Raji (cell line): ENCODE measurements around the gene CAMLG.

Experiments
- POLR2A ChIP-seq: IDR thresholded peaks from 2 replicates; pipeline ENCODE4 v1.6.1; 2011; ENCODE audit warnings: low read depth, low read length, control low read depth; ENCODE audit not compliant: insufficient read depth

Gene CAMLG

GRCh38 chr5:134769206-134769605 lies 30.9 kb downstream of the CAMLG start:
- TF ChIP-seq POLR2A: no peak

GRCh38 chr5:134772461-134773125 lies 34.2 kb downstream of the CAMLG start:
- TF ChIP-seq POLR2A: no peak

GRCh38 chr5:134777366-134777765 lies 39.0 kb downstream of the CAMLG start:
- TF ChIP-seq POLR2A: no peak

DNA sequence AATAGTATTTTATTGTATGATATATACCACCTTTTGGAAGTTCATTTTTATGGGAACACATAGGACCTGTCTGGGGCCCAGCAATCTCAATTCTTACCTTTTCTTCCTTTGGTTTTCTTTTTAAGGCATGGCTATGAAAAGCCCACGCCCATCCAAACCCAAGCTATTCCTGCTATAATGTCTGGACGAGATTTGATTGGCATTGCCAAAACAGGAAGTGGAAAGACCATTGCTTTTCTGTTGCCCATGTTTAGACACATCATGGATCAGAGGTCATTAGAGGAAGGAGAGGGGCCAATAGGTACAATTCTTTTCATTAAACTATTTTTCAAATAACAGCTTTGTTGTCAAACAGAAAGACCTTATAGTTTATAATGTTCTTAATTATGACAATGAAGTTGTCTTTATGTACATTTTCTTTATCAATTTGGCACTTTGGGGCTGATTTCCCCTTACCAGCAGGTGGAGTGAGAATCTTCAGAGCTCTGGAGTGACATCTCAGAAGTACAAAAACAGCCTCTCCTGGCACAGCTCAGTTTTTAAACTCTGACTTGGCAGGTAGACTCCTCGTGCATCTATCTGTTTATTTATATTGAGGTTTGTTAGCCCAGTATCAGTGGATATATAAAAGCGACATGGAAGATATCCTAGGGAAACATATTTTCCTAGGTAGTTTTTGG lies 46.0 kb downstream of the CAMLG start:
- no peak for TF ChIP-seq POLR2A

DNA sequence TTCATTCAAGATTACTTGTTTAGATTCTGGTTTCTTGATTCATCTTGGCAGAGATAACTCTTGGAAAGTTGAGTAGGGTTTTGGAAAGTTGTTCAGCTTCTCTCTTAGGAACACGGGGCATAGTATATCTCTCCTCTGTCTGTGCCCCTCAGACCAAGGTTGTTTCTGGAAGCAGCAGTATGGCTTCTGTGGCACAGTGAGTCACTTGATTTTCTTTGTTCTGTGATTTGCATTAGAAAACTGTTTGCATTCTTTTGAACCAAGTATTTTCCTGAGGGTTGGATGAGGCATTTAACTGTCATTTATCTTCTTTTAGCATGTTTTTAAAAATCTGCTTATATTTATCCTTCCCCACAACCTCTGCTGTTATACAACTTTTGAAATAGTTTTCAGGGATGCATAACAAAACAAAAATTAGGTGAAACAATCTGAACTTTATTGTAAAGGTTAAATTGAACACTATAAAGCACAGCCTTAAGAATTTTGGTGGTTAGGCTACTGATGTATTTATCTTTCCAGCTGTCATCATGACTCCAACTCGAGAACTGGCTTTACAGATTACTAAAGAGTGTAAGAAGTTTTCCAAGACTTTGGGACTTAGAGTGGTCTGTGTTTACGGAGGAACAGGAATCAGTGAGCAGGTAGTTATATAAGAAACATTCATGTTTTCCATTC lies 46.7 kb downstream of the CAMLG start:
- no peak for TF ChIP-seq POLR2A

- no peak for TF ChIP-seq POLR2A
Measured at GRCh38 chr5:134787692-134788091, 49.3 kb downstream of the CAMLG start.

DNA sequence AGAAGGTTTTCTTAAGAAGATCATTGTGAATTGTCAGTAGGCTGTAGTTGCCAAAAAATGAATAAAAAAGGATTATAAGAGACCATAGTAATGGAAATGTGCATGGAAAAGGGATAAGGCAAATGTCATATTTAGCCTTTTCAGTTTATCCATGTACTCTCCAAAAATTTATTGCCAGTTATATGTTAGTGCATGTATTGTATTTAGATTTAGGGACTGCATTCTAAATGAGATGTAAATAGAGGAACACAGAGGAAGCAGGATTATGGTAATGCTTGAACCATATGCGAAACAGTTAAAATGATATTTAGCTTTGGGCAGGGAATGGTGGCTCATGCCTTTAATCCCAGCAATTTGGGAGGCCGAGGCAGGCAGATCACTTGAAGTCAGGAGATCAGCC lies 53.2 kb downstream of the CAMLG start:
- no peak for TF ChIP-seq POLR2A

DNA sequence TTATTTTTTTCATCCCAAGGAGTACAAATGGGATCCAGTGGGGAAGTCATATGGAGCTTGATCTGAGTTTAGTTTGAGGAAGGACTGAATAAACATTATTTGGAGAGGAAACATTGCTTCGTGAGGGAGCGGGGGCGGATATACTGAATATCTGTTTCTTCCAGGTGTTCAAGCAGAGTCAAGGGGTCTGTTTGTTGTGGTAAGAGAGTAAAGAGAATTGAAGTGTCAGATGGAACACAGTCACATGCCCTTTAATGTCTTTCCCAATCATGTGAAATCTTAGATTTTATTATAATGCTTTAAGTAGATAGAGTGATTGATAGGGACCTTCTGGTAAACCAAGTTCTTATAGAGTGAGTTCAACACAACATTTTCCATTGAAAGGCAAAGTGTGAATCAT lies 53.9 kb downstream of the CAMLG start:
- no peak for TF ChIP-seq POLR2A

DNA sequence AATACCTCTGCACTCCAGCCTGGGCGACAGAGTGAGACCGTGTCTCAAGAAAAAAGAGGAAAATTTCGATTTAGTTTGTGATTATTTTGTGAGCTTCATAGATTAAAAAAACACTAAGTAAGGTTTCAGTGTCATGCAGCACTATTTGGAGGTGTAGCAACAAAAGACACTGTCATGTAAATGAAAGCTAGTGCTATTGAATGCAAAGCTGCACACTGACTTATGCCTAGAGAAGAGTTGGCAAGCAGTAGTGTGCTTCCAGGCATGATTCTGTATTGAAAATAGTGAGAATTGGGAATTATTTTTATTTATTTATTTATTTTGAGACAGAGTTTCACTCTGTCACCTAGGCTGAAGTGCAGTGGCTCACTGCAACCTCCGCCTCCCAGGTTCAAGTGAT lies 54.8 kb downstream of the CAMLG start:
- TF ChIP-seq POLR2A: no peak

GRCh38 chr5:134794082-134794481 lies 55.7 kb downstream of the CAMLG start:
- TF ChIP-seq POLR2A: no peak

GRCh38 chr5:134794819-134795218 lies 56.5 kb downstream of the CAMLG start:
- TF ChIP-seq POLR2A: no peak

DNA sequence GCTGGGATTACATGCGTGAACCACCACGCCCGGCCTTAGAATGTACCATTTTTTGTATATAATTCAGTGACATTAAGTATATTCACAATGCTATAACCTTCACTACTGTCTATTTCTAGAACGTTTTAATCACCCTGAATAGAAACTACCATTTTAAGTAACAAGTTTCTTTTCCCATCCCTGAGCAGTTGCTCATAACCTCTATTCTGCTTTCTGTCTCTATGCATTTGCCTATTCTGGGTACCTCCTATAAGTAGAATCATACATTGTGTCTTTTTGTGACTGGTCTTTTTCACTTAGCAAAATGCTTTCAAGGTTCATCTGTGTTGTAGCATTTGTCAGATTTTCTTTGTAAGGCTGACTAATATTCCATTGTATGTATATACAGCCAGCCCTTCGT lies 60.1 kb downstream of the CAMLG start:
- TF ChIP-seq POLR2A: no peak
